Dedifferentiated amniotic fluid mesenchymal stem cell (primary cell): ENCODE data around the gene PGK1.
"Not testable (repeated sequence)": the region's sequence is repeated elsewhere in the genome, so short reads cannot be mapped to it uniquely, and the experiment has no call there.

ENCODE experiments used
- DNase-seq: peaks from one replicate; pipeline ENCODE4 v3.0.0-alpha.2; 2016; ENCODE audit errors: extremely low spot score

PGK1 gene

GRCh38 chrX:78103623-78104446 is at the start of gene PGK1:
Gene PGK1, plus strand, starts transcription at chrX:78104248. Its CDS starts 93 bp downstream, at chrX:78104341.
- DNase-seq: peak; percentile 85

GRCh38 chrX:78063687-78064086 is 40.4 kb upstream of the PGK1 start:
- DNase-seq: no peak

GRCh38 chrX:78064152-78064551 is 39.9 kb upstream of the PGK1 start:
- DNase-seq: no peak

GRCh38 chrX:78064698-78065601 is 39.1 kb upstream of the PGK1 start:
- DNase-seq: peak; percentile 16

DNA sequence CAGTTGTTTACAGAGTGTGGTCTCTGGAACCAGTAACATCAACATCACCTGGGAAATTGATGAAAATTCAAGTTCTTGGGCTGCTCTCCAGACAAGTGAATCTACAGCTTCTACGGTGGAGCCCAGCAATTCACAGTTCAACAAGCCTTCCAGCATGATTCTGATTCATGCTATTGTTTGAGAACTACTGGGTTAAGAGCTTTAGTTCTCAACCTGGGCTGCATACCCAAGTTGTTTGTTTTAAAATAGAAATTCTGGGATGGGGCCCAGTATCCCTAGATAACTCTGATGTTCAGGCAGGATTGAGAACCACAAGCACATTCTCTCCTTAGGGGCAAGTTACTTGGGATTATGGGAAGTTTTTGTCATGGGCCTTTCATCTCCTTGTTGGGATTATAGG is 37.9 kb upstream of the PGK1 start:
- no peak for DNase-seq

GRCh38 chrX:78071331-78071730 is 32.7 kb upstream of the PGK1 start:
- no peak for DNase-seq

DNA sequence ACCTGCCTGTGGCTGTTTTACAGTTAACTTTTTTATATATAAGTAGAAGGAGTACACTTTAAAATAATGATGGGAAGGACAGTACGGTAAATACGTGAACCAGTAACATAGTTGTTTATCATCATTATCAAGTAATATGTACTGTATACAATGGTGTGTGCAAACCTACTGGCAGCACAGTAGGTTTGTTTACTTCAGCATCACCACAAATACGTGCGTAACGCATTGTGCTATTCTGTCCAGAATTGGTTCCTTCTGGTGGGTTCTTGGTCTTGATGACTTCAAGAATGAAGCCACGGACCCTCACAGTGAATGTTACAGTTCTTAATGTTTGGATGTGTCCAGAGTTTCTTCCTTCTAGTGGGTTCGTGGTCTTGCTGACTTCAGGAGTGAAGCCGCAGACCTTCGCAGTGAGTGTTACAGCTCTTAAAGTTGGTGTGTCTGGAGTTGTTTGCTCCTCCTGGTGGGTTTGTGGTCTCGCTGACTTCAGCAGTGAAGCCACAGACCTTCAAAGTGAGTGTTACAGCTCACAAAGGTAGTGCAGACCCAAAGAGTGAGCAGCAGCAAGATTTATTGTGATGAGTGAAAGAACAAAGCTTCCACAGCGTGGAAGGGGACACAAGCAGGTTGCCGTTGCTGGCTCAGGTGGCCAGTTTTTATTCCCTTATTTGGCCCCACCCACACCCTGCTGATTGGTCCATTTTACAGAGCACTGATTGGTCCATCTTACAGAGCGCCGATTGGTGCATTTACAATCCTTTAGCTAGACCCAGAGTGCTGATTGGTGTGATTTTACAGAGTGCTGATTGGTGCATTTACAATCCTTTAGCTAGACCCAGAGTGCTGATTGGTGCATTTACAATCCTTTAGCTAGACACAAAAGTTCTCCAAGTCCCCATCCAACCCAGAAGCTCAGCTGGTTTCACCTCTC is 30.6 kb upstream of the PGK1 start:
- not testable (repeated sequence) for DNase-seq

- no peak for DNase-seq
Measured at GRCh38 chrX:78074088-78074487, 30.0 kb upstream of the PGK1 start.

GRCh38 chrX:78075787-78076389 is 28.2 kb upstream of the PGK1 start:
- no peak for DNase-seq

DNA sequence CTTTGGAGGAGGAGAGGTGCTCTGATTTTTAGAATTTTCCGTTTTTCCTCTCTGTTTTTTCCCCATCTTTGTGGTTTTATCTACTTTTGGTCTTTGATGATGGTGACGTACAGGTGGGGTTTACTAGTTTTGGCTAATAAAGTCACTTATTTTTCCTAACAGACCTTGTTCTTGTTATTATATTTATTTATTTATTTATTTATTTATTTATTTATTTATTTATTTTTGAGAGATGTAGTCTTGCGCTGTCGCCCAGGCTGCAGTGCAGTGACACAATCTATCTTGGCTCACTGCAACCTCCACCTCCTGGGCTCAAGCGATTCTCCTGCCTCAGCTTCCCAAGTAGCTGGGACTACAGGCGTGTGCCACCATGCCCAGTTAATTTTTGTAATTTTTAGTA is 22.6 kb upstream of the PGK1 start:
- DNase-seq: not testable (repeated sequence)

GRCh38 chrX:78092296-78092695 is 11.8 kb upstream of the PGK1 start:
- no peak for DNase-seq

- DNase-seq: no peak
Measured at GRCh38 chrX:78098108-78098507, 5.9 kb upstream of the PGK1 start.

DNA sequence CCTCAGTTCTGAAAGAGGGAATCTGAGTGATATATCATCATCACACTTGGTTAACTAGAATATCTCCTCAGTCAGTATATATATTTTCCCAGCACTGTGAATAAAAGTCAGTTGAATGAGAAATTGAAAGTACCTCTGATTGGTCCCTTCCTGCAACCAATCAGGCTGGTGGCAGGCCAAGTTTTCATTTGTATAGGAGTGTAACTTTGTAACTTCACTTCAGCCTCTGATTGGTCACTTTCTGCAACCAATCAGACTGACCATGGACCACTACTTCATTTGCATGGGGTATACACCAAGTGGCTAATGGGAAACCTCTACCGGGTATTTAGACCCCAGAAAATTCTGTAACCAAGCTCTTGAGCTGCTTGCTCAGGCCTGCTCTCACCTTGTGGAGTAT is 2.0 kb upstream of the PGK1 start:
- DNase-seq: no peak

- DNase-seq: no peak
Measured at GRCh38 chrX:78103001-78103622, 936 bp upstream of the PGK1 start.

DNA sequence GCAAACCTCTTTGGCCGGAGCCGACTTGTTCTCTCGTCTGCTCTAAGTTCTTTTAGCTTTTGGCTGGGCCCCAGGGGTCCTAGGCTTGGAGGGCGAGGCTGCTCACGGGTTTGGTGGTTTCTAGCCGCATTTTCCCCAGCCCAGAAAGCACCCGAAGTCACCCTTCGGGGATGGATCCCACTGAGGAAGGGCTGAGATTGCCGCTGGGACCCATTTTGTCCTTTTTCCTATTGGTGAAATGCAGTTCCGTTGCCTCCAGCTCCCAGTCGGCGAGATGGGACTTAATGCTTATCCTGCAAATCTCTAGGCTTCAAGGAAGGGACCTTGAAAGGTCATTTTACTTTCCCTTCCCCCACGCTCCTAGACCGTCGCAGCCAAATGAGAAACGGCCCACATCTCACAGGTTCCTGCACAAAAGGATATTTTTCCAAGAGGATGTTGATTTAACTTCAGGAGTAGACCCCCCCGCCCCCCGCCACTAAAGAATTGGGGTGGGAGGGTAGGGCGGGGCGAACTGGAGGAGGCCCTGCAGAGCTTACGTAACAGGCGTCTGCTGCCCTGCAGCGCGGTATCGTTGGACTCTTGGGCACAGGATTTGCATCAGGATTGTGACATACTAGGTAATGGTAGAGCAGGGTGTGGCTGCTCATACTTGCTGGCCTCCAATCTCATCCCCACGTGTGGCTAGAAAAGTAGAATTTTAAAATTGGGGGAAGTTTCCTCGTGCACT is 564 bp downstream of the PGK1 start:
- peak; percentile 31 for DNase-seq

DNA sequence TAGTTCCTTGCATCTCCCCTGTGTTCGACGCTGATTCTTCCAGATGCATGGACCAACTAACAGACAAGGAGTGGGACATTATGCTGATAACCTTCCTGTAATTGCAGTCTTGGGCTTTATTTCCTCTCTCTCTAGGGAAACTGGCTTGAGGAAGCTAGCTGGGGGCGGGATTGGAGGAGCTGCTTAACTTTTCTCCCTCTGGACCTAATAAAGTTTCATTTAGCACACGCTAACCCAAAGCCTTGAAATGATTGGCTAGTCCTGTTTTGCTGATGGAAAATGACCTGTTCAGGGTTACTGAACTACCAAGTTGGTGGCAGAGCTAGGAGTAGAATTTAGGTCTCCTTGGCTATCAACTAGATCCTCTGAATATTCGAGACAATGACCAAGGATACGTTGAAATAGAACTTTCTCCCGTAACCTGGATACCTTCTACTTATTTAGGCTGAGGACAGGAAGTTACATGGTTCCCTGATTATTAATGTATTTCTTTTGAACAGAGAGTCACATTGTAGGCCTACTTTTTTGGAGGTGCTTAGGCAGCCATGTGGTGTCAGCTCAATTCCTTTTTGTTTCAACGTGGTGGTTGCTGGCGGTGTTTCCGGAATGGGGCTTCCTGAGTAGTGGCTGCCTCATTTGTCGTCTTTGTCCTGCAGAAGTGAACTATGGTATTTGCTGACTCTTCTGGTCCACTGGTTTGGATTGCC is 2.0 kb downstream of the PGK1 start:
- no peak for DNase-seq

DNA sequence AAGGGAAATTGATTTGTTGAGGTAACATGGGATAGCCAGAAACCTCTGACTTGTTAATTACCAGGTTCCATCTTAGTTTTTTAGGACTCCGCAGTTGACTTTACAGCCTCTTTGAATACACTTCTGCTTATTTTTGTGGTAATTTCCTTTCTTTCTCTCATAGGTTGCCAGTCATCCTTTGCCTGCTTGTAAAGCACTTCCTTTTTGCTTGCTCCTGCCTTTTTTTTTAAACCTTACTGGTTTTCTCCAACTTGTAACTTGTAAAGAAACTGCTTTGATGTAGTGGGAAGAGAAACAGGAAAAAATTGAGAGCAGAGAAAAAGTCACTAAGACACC is 2.6 kb downstream of the PGK1 start:
- no peak for DNase-seq

GRCh38 chrX:78109458-78109857 is 5.4 kb downstream of the PGK1 start:
- no peak for DNase-seq

DNA sequence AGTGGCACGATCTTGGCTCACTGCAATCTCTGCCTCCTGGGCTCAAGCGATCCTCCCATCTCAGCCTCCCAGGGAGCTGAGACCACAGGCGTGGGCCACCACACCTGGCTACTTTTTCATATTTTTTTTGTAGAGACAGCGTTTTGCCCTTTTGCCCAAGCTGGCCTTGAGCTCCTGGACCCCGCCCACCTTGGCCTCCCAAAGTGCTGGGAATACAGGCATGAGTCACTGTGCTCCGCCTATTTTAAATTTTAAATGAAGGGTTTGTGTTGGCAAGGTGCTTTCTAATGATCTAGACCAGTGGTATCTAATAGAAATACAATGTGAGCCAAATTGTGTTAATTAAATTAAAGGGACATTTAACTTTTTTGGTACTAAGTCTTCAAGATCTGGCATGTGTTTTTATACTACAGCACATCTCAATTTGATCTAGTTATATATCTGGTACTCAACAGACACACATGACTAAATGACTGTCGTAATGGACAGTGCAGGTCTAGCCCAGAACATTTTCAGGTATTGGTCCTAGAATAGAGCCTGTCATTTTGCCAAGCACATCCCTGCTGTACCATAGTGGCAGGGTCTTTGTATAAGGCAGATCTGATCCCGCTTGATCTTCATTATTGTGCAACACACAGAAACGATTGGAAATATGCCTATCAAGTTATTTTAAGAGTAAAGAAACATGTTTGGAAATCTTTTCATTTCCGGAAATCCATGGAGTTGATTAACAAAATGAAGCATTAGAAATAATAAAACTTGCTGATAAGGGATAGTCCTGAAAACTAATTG is 7.3 kb downstream of the PGK1 start:
- no peak for DNase-seq
